Loucy (cell line): ENCODE results near the gene PACRG.

Experiments used
- H2AFZ ChIP-seq: fragments of 200-600 bp; sonication (generic); 2 replicates; pipeline ENCODE4 v1.6.0; 2016; ENCODE audit warnings: antibody characterized with exemption, mild to moderate bottlenecking, low read length, moderate library complexity
- H3F3A ChIP-seq: fragments of 200-600 bp; 2 replicates; pipeline ENCODE4 v1.6.0; 2016; ENCODE audit warnings: antibody characterized with exemption, low read depth, mild to moderate bottlenecking
- H3K27me3 ChIP-seq: fragments of 200-600 bp; sonication (generic); 2 replicates; pipeline ENCODE4 v1.6.1; 2014; ENCODE audit warnings: low read length, mild to moderate bottlenecking; ENCODE audit not compliant: insufficient read depth, poor library complexity, severe bottlenecking
- H3K36me3 ChIP-seq: fragments of 200-600 bp; sonication (generic); 2 replicates; pipeline ENCODE4 v1.6.1; 2016; ENCODE audit warnings: low read length; ENCODE audit not compliant: insufficient read depth
- H3K4me1 ChIP-seq: fragments of 200-600 bp; sonication (generic); 2 replicates; pipeline ENCODE4 v1.5.1; 2014; ENCODE audit warnings: low read length, mild to moderate bottlenecking; ENCODE audit not compliant: insufficient read depth, poor library complexity, severe bottlenecking
- H3K4me2 ChIP-seq: fragments of 200-600 bp; sonication (generic); 2 replicates; pipeline ENCODE4 v1.6.0; 2014; ENCODE audit warnings: antibody characterized with exemption, low read length, low read depth, mild to moderate bottlenecking; ENCODE audit not compliant: poor library complexity, severe bottlenecking
- H3K4me3 ChIP-seq: fragments of 200-600 bp; sonication (generic); 2 replicates; pipeline ENCODE4 v1.5.1; 2014; ENCODE audit warnings: low read length, mild to moderate bottlenecking, mixed read lengths; ENCODE audit not compliant: poor library complexity, severe bottlenecking
- H3K79me2 ChIP-seq: fragments of 200-600 bp; sonication (generic); 2 replicates; pipeline ENCODE4 v1.6.1; 2014; ENCODE audit warnings: low read length; ENCODE audit not compliant: insufficient read depth
- H3K9ac ChIP-seq: fragments of 200-600 bp; sonication (generic); 2 replicates; pipeline ENCODE4 v1.6.0; 2014; ENCODE audit warnings: mild to moderate bottlenecking, low read depth, low read length, moderate library complexity; ENCODE audit not compliant: poor library complexity, severe bottlenecking
- H3K9me2 ChIP-seq: fragments of 200-600 bp; sonication (generic); replicated peaks from 2 replicates; pipeline ENCODE4 v1.6.1; 2016; ENCODE audit warnings: low read depth, low read length, mixed read lengths
- H3K9me3 ChIP-seq: fragments of 200-600 bp; sonication (generic); 2 replicates; pipeline ENCODE4 v1.6.1; 2014; ENCODE audit warnings: mild to moderate bottlenecking, antibody characterized with exemption, low read length, low read depth; ENCODE audit not compliant: insufficient read depth
- H4K20me1 ChIP-seq: fragments of 200-600 bp; sonication (generic); 2 replicates; pipeline ENCODE4 v1.6.0; 2014; ENCODE audit warnings: antibody characterized with exemption, low read length, mild to moderate bottlenecking; ENCODE audit not compliant: insufficient read depth, poor library complexity, severe bottlenecking
- CTCF ChIP-seq: fragments of 200-600 bp; sonication (generic); conservative IDR thresholded peaks from 2 replicates; pipeline ENCODE4 v1.5.1; 2014; ENCODE audit warnings: mild to moderate bottlenecking, antibody characterized with exemption, low read length
- EZH2phosphoT487 ChIP-seq: fragments of 200-600 bp; IDR thresholded peaks from 2 replicates; pipeline ENCODE4 v1.6.1; 2018; ENCODE audit warnings: antibody characterized with exemption, mild to moderate bottlenecking, moderate library complexity, borderline replicate concordance

PACRG gene

GRCh38 chr6:162852192-162852591, 124.4 kb downstream of the PACRG start:
- no peak overlapping the region for H3K9ac ChIP-seq
- no peaks in the 10 kb centered on the region for H3K27me3 ChIP-seq
- H3F3A ChIP-seq: no peaks in the 10 kb centered on the region
- no peaks in the 10 kb centered on the region for H4K20me1 ChIP-seq
- H3K79me2 ChIP-seq: no peaks in the 10 kb centered on the region
- H3K36me3 ChIP-seq: no peaks in the 10 kb centered on the region
- H3K9me2 ChIP-seq: no peaks in the 10 kb centered on the region
- H3K4me1 ChIP-seq: no peaks in the 10 kb centered on the region
- H3K4me2 ChIP-seq: no peak overlapping the region
- H3K4me3 ChIP-seq: no peak overlapping the region
- TF ChIP-seq EZH2phosphoT487 (no peak), CTCF (no peak)
- H3K9me3 ChIP-seq: no peaks in the 10 kb centered on the region
- H2AFZ ChIP-seq: no peak overlapping the region

- no peaks in the 10 kb centered on the region for H3K9me2 ChIP-seq
- H3K4me2 ChIP-seq: no peak overlapping the region
- H3K4me3 ChIP-seq: no peak overlapping the region
- no peaks in the 10 kb centered on the region for H3K79me2 ChIP-seq
- H3K4me1 ChIP-seq: no peaks in the 10 kb centered on the region
- no peak overlapping the region for H2AFZ ChIP-seq
- TF ChIP-seq CTCF (no peak), EZH2phosphoT487 (no peak)
- no peaks in the 10 kb centered on the region for H3K36me3 ChIP-seq
- no peaks in the 10 kb centered on the region for H3F3A ChIP-seq
- H3K27me3 ChIP-seq: no peaks in the 10 kb centered on the region
- H3K9me3 ChIP-seq: no peaks in the 10 kb centered on the region
- no peak overlapping the region for H3K9ac ChIP-seq
- H4K20me1 ChIP-seq: no peaks in the 10 kb centered on the region
Observed at GRCh38 chr6:162852840-162853577, 125.2 kb downstream of the PACRG start.

- no peaks in the 10 kb centered on the region for H3K9me3 ChIP-seq
- no peaks in the 10 kb centered on the region for H4K20me1 ChIP-seq
- H3K79me2 ChIP-seq: no peaks in the 10 kb centered on the region
- no peaks in the 10 kb centered on the region for H3K36me3 ChIP-seq
- no peaks in the 10 kb centered on the region for H3K9me2 ChIP-seq
- TF ChIP-seq CTCF (no peak), EZH2phosphoT487 (no peak)
- no peaks in the 10 kb centered on the region for H3K4me1 ChIP-seq
- no peak overlapping the region for H3K9ac ChIP-seq
- H2AFZ ChIP-seq: no peak overlapping the region
- no peak overlapping the region for H3K4me2 ChIP-seq
- no peak overlapping the region for H3K4me3 ChIP-seq
- H3F3A ChIP-seq: no peaks in the 10 kb centered on the region
- H3K27me3 ChIP-seq: no peaks in the 10 kb centered on the region
Observed at GRCh38 chr6:162854228-162854627, 126.5 kb downstream of the PACRG start.
